Measurements from ENCODE around the gene HIPK2.

DNA sequence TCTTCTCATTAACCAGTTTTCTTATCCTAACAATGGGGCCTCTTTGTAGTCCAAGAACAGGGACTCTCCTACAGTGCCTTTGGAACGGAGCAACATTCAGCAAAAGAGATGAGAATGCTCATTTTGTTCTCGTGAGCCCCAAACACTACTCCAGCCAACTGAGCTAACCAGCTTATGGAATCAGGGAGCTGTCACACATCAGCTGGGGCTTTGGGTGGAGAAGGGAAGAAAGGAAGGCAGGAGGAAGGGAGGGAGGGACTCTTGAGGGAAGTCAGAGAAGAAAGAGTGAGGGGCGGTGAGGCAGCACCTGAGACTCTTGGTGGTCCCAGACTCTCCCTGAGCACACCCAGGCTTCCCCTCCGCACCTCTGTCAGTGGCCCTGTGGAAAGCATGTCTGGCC is 131.2 kb downstream of the HIPK2 start:
- TF ChIP-seq, protein P1, sequence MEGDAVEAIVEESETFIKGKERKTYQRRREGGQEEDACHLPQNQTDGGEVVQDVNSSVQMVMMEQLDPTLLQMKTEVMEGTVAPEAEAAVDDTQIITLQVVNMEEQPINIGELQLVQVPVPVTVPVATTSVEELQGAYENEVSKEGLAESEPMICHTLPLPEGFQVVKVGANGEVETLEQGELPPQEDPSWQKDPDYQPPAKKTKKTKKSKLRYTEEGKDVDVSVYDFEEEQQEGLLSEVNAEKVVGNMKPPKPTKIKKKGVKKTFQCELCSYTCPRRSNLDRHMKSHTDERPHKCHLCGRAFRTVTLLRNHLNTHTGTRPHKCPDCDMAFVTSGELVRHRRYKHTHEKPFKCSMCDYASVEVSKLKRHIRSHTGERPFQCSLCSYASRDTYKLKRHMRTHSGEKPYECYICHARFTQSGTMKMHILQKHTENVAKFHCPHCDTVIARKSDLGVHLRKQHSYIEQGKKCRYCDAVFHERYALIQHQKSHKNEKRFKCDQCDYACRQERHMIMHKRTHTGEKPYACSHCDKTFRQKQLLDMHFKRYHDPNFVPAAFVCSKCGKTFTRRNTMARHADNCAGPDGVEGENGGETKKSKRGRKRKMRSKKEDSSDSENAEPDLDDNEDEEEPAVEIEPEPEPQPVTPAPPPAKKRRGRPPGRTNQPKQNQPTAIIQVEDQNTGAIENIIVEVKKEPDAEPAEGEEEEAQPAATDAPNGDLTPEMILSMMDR (conservative IDR thresholded peaks at IDR 0.05; ENCODE audit: low read length): no peak
- no peak for TF ChIP-seq EZH2phosphoT487 (IDR thresholded peaks at IDR 0.05; ENCODE audit: borderline replicate concordance)
